ACC112 (cell line): Measurements from ENCODE around the gene AFAP1L1.

Experiments used
- H2AFZ ChIP-seq: fragments of 200-600 bp; sonication (generic); one replicate; pipeline ENCODE4 v1.6.0; 2017; ENCODE audit warnings: antibody characterized with exemption, low read length; ENCODE audit not compliant: unreplicated experiment
- H3K27ac ChIP-seq: fragments of 200-600 bp; sonication (generic); 2 replicates; pipeline ENCODE4 v1.5.1; 2014; ENCODE audit warnings: low read depth, mild to moderate bottlenecking, antibody characterized with exemption, low read length, moderate library complexity
- H3K27me3 ChIP-seq: fragments of 200-600 bp; sonication (generic); 2 replicates; pipeline ENCODE4 v1.6.1; 2014; ENCODE audit warnings: mild to moderate bottlenecking, antibody characterized with exemption, low read length, moderate library complexity, mixed read lengths; ENCODE audit not compliant: insufficient read depth
- H3K36me3 ChIP-seq: fragments of 200-600 bp; sonication (generic); 2 replicates; pipeline ENCODE4 v1.6.1; 2016; ENCODE audit warnings: mild to moderate bottlenecking, antibody characterized with exemption, low read length, moderate library complexity, mixed read lengths; ENCODE audit not compliant: insufficient read depth
- H3K4me1 ChIP-seq: fragments of 200-600 bp; sonication (generic); one replicate; pipeline ENCODE4 v1.6.1; 2016; ENCODE audit warnings: low read length, mixed read lengths; ENCODE audit not compliant: insufficient read depth, unreplicated experiment, control insufficient read depth
- H3K4me3 ChIP-seq: fragments of 200-600 bp; sonication (generic); 2 replicates; pipeline ENCODE4 v1.5.1; 2014; ENCODE audit warnings: mild to moderate bottlenecking, low read depth, low read length
- H3K79me2 ChIP-seq: fragments of 200-600 bp; sonication (generic); one replicate; pipeline ENCODE4 v1.6.0; 2016; ENCODE audit warnings: low read length; ENCODE audit not compliant: control insufficient read depth, unreplicated experiment, insufficient read depth

Gene AFAP1L1

DNA sequence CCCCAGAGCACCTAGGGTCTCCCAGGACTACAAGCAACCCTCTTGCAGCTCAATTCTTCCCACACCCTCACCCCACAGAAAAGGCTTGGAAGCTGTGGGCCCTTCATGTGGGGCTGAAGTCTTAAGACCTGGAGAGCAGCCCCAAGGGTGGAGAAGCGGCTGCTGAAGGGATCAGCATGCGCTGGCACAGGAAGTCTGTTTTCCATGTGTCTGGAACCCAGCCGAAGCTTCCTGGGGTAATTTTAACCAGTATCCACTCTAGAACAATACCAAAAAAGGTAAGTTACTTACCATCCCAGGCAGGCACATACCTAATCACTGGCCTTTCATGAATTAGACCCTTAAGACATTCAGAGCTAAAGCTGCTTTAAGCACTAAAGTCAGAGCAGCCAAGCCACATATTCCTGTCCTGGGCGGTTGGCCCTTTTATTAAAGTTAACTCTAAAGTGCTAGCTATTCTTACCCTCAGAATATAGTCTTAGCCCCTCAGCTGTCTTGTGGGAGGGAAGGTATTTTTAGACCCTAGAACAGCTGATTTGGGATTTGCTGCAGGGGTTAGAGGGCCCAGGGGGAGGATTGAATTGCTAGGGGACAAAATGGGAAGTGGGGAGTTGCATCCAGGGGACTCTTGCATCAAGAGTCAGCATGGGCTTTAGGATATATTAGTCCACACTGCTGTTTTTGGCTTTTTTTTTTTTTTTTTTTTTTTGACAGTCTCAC is 100.6 kb downstream of the AFAP1L1 start:
- Histone ChIP-seq H3K4me1 (no peaks in the 10 kb centered on the region), H2AFZ (no peak overlapping the region), H3K27me3 (no peaks in the 10 kb centered on the region), H3K27ac (no peak overlapping the region), H3K79me2 (no peaks in the 10 kb centered on the region), H3K36me3 (no peaks in the 10 kb centered on the region), H3K4me3 (no peak overlapping the region)

DNA sequence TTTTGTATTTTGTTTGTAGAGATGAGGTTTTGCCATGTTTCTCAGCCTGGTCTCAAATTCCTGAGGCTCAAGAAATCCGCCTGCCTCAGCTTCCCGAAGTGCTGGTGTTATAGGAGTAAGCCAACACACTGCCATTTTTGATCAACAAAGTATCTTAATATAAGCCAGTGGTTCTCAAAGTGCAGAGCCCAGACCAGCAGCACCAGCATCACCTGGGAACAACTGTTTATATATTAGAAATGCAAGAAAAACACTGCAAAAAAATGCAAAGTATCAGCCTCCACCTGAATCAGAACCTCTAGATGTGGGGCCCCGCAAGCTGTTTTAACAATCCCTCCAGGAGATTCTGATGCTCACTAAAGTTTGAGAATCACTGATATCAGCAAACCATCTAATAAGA is 101.3 kb downstream of the AFAP1L1 start:
- no peaks in the 10 kb centered on the region for H3K4me1 ChIP-seq
- no peak overlapping the region for H3K27ac ChIP-seq
- H2AFZ ChIP-seq = no peak overlapping the region
- no peaks in the 10 kb centered on the region for H3K36me3 ChIP-seq
- no peaks in the 10 kb centered on the region for H3K79me2 ChIP-seq
- H3K27me3 ChIP-seq = no peaks in the 10 kb centered on the region
- no peak overlapping the region for H3K4me3 ChIP-seq

DNA sequence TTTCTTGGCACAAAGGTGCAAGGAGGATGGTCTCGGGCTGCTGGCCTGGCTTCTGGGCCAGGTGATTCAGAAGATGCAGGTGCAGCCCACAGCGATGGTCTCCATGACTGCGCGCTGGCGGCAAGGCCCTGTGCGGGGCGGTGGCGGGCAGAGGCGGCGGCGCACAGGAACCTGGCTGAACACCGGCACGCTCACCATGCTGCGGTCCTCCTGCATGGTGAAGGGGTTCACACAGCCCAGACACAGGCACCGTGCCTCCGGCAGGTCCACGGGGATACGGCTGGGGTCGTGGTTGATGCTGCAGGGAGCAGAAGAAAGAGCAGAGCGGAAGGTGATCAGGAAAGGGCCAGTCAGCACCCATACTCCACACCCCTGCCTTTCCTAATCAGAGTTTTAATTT is 102.6 kb downstream of the AFAP1L1 start:
- no peak overlapping the region for H3K4me3 ChIP-seq

DNA sequence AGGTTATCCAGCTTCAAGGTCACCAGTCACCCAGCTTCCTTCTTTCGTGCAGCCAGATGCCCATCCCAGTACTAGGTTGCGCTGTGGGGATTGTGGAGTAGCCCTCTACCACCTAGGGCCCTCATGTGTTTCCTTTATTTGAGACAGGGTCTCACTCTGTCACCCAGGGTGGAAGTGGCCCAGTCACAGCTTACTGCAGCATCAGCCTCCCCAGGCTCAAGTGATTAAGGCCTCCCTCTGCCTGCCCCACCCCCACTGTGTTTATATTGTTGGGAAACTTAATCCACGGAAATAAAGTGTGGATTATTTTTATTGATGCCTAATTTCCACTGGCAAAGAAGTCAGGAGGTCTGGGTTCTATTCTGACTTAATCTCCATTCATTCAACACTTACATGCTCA is 103.1 kb downstream of the AFAP1L1 start:
- Histone ChIP-seq H3K4me1 (no peaks in the 10 kb centered on the region), H3K4me3 (no peak overlapping the region), H2AFZ (no peak overlapping the region), H3K27me3 (no peaks in the 10 kb centered on the region), H3K79me2 (no peaks in the 10 kb centered on the region), H3K27ac (no peak overlapping the region), H3K36me3 (no peaks in the 10 kb centered on the region)

More for the DNA sequence above, 102.6 kb downstream of the AFAP1L1 start:
- no peaks in the 10 kb centered on the region for H3K36me3 ChIP-seq
- H3K4me1 ChIP-seq = no peaks in the 10 kb centered on the region
- H3K27ac ChIP-seq = no peak overlapping the region
- H2AFZ ChIP-seq = no peak overlapping the region
- no peaks in the 10 kb centered on the region for H3K27me3 ChIP-seq
- no peaks in the 10 kb centered on the region for H3K79me2 ChIP-seq

DNA sequence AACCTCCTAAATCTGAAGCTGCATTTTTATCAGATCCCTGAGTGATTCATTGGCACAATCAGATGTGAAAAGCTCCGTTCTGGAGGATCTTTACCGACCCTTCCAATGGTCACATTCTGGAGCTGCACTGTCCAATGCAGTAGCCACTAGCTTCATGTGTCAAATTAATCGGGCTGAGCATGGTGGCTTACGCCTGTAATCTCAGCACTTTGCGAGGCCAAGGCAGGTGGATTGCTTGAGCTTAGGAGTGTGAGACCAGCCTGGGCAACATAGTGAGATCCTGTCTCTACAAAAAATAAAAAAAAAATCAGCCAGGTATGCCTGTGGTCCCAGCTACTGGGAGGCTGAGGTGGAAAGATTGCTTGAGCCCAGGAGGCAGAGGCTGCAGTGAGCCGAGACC is 103.8 kb downstream of the AFAP1L1 start:
- no peak overlapping the region for H3K27ac ChIP-seq
- no peaks in the 10 kb centered on the region for H3K27me3 ChIP-seq
- no peaks in the 10 kb centered on the region for H3K4me1 ChIP-seq

DNA sequence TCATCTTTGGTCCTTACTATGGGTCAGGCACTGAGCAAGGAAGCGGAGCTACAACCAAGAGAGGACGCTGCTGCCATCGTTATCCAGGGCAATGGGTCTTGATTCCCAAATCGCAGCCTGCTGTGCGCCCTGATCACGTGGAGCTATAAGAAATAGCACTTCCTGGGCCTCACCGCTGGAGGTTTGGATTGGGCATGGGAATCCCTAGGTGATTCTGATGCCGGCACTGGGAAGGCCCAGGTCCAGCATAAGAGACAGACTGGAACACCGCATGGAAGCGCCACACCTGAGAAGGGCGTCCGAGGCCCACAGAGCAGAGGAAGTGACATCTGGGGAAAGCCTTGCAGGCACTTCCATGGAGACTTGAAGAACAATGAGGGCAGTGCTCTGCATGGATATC is 104.4 kb downstream of the AFAP1L1 start:
- H3K4me3 ChIP-seq = no peak overlapping the region
- H2AFZ ChIP-seq = no peak overlapping the region
- H3K36me3 ChIP-seq = no peaks in the 10 kb centered on the region
- H3K27me3 ChIP-seq = no peaks in the 10 kb centered on the region
- no peaks in the 10 kb centered on the region for H3K4me1 ChIP-seq
- no peak overlapping the region for H3K27ac ChIP-seq
- no peaks in the 10 kb centered on the region for H3K79me2 ChIP-seq

More for the DNA sequence above, 103.8 kb downstream of the AFAP1L1 start:
- Histone ChIP-seq H2AFZ (no peak overlapping the region), H3K4me3 (no peak overlapping the region), H3K36me3 (no peaks in the 10 kb centered on the region), H3K79me2 (no peaks in the 10 kb centered on the region)

DNA sequence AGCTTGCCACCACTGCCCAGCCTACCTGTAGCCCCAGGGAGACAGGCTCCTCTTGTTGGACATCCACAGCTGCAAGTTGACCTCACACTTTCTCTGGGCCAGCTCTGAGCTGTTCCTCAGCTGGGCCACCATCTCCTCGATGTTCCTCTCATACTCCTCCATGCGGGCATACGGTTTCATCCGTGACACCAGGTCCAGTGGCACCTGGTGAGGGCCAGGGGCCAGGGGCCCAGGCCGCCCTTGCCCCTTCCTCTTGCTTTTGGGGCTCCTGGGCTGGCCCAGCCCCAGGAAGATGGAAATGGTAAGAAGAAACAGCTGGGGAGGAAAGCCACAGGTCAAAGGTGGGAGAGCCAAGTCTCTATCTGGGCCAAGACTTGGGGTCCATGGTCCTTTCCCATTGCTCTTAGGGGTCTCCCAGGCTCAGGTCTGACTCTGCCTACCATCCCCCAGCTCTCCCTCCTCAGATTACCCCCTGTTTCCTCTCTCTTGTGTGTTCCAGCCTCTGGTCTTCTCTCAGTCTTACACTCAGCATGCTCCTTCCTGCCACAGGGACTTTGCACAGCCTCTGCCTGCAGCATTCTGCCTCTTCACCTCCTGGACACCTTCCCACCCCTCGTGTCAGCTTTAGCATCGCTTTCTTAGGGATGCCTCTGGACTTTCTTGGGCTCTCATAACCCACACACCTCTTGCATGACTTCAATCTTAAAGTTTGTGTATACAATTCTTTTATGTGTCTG is 105.2 kb downstream of the AFAP1L1 start:
- Histone ChIP-seq H3K4me1 (no peaks in the 10 kb centered on the region), H3K79me2 (no peaks in the 10 kb centered on the region), H3K36me3 (no peaks in the 10 kb centered on the region), H3K27me3 (no peaks in the 10 kb centered on the region), H3K27ac (no peak overlapping the region), H2AFZ (no peak overlapping the region), H3K4me3 (no peak overlapping the region)

DNA sequence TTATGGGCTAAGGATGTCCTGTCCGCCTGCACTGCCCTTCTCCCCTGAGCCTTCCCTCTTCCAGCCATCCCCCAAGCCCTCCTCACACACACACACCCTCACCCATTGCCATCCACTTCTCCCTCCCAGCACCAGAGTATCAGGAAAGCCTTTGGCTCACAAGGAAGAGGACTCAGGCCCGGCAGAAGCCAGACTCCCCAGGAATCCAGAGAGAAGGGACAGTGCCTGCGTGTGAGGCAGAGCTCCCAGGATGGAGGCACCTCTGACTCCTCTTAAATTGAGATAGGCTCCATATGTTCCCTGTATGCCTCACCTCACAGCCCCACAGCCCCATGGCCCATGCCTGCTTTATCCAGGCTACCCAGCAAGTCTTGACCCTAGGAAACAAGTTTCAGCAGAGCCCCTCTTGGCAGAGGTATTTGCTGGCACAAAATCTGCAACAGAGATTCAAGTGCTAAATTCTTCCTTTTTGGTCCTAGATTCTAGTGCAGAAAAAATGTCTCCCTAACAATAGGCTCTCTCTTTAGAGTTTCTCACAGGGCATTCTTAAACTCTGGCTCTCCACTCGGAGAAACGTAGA is 106.7 kb downstream of the AFAP1L1 start:
- Histone ChIP-seq H3K79me2 (no peaks in the 10 kb centered on the region), H3K27ac (no peak overlapping the region), H3K4me1 (no peaks in the 10 kb centered on the region), H3K27me3 (no peaks in the 10 kb centered on the region), H2AFZ (no peak overlapping the region), H3K36me3 (no peaks in the 10 kb centered on the region), H3K4me3 (no peak overlapping the region)

DNA sequence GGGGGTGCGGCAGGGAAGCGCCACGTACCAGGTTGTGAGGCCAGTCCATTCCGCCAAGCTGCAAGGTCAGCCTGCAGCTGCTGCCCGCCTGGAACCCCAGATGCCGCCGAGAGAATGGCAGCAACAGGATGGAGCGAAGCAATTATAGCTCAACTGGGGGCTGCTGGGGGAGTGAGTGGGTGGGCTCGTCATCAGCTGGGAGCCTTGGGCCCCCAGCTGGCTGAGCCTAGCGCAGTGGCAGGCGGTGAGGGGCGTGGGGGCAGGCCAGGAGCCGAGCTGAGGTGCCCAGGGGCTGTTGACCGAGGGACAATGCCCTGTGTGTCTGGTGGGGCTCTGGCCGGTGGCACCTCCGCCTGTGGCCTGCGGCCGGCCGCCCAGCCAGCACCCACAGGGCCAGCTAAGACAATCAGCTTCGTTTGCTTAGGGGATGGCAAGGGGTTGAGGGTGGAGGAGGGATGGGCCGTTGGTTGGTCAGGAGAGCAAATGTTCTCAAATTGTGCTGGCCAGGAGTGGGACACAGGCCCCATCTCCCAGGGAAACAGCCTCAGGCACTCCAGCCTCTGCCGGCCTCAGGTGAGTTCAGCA is 107.6 kb downstream of the AFAP1L1 start, which contains the start of gene IL17B:
TSS of gene IL17B (minus strand) at position 116 of the 585 bp plus-strand sequence. CDS start at position 49, 67 bp downstream.
- Histone ChIP-seq H3K4me1 (no peaks in the 10 kb centered on the region), H3K4me3 (no peak within 1 kb of the TSS), H3K36me3 (no peaks in the 10 kb centered on the region), H3K27ac (no peak within 1 kb of the TSS), H2AFZ (no peak within 1 kb of the TSS), H3K27me3 (no peaks in the 10 kb centered on the region), H3K79me2 (no peaks in the 10 kb centered on the region)

DNA sequence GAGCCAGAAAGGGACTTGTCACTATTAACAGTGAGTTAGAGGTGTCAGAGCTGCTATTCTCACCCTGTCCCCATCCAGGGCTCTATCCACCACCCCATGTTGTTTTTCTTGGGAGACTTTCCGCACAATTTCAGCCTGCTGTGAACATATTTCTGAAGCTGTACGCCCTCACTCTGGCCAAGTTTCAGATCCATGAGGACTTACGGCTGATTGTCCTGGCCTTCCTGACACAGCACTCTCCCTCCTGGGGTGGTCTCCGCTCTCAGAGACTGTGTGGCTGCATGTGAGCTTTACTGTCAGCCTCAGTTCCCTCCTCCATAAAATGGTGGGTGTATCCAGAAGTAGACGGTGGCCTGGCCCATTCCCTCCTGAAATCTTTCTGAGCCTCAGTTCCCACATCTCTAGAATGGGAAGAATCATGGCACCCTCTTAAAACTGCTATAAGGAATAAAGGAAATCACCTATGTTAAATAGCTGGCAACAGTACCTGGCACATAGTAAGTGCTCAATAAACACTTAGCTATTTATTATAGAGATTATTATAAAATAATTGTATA is 108.2 kb downstream of the AFAP1L1 start:
- H3K79me2 ChIP-seq = no peaks in the 10 kb centered on the region
- no peaks in the 10 kb centered on the region for H3K4me1 ChIP-seq
- no peak overlapping the region for H3K4me3 ChIP-seq
- H3K27me3 ChIP-seq = no peaks in the 10 kb centered on the region
- no peaks in the 10 kb centered on the region for H3K36me3 ChIP-seq
- H3K27ac ChIP-seq = no peak overlapping the region
- H2AFZ ChIP-seq = no peak overlapping the region
